ENCODE results near the gene DHX35.

Gene DHX35, protein sequence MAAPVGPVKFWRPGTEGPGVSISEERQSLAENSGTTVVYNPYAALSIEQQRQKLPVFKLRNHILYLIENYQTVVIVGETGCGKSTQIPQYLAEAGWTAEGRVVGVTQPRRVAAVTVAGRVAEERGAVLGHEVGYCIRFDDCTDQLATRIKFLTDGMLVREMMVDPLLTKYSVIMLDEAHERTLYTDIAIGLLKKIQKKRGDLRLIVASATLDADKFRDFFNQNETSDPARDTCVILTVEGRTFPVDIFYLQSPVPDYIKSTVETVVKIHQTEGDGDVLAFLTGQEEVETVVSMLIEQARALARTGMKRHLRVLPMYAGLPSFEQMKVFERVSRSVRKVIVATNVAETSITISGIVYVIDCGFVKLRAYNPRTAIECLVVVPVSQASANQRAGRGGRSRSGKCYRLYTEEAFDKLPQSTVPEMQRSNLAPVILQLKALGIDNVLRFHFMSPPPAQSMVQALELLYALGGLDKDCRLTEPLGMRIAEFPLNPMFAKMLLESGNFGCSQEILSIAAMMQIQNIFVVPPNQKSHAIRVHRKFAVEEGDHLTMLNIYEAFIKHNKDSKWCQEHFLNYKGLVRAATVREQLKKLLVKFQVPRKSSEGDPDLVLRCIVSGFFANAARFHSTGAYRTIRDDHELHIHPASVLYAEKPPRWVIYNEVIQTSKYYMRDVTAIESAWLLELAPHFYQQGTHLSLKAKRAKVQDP

GRCh38 chr20:38962044-38962927 is at the start of gene DHX35:
TSS of gene DHX35 (plus strand) at chr20:38962344. CDS start at chr20:38962368, 24 bp downstream.
- DNase-seq: peak; percentile 99

DNA sequence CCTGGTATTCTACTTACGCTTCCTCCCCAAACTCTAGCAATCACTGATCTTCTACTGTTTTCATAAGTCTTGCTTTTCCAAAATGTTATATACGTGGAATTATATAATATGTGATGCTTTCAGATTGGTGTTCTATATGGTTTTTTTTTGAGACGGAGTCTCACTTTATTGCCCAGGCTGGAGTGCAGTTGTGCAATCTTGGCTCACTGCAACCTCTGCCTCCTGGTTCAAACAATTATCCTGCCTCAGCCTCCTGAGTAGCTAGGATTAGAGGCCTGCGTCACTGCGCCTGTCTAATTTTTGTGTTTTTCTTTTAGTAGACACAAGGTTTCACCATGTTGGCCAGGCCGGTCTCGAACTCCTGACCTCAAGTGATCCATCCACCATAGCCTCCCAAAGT is 46.8 kb upstream of the DHX35 start:
- no peak for DNase-seq

DNA sequence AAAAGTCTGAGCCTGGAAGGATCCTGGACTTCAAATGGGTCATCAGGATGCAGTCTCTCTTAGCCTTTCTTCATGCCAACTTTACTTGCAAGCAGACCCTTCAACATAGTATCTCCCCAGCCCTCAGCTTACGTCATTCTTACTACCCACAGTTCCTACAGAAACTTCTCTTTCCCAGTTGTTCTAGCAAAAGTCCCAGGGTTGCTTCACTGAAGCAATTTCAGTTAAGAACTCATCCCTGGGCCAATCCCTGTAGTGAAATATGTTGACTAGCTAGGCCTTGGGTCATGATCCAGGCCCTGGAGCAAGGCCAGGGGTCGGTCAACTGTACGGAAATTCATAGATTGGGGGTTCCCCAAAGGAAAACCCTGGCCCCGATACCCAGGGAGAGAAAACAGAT is 44.5 kb upstream of the DHX35 start:
- DNase-seq: no peak

DNA sequence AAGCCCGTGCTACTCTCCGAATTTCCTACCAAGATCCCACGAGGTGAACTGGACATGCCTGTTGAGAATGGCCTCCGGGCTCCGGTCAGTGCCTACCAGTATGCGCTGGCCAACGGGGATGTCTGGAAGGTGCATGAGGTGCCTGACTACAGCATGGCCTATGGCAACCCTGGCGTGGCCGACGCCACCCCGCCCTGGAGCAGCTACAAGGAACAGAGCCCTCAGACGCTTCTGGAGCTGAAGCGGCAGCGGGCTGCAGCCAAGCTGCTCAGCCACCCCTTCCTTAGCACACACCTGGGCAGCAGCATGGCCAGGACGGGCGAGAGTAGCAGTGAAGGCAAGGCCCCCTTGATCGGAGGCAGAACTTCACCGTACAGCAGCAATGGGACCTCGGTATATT is 44.0 kb upstream of the DHX35 start:
- DNase-seq: no peak

DNA sequence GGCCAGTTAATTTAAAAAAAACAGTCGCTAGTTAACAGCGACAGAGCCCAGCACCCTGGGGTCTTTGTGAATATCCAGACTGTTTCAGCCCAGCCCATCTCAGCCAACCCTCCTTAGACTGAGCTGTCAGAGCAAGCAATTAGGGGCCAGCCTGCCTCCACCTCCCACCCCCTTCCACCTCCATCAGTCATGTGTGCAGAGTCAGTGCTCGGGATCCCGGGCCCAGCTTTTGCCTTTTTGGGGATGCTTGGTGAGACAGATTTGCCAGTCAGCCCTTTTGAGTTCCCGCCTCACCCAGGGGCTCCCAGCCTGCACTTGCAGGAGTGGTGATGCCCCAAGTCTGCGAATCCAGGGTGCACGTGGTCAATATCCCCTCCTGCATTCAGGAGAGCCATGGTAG is 42.5 kb upstream of the DHX35 start:
- no peak for DNase-seq

GRCh38 chr20:38920411-38920810 is 41.7 kb upstream of the DHX35 start:
- DNase-seq: no peak

GRCh38 chr20:38920851-38921250 is 41.3 kb upstream of the DHX35 start:
- no peak for DNase-seq

DNA sequence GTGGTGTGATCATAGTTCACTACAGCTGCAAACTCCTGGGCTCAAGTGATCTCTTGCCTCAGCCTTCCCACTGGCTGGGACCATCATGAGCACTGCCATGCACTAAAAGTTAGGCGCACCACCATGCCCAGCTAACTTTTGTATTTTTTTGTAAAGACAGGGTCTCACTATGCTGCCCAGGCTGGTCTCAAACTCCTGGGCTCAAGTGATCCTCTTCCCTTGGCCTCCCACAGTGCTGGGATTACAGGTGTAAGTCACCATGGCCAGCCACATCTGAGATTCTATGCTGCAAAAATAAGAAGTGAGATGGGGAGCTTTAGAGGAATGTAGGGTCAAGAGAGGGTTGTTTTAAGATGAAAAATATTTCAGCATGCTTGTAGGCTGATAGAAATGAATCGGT is 37.4 kb upstream of the DHX35 start:
- no peak for DNase-seq

DNA sequence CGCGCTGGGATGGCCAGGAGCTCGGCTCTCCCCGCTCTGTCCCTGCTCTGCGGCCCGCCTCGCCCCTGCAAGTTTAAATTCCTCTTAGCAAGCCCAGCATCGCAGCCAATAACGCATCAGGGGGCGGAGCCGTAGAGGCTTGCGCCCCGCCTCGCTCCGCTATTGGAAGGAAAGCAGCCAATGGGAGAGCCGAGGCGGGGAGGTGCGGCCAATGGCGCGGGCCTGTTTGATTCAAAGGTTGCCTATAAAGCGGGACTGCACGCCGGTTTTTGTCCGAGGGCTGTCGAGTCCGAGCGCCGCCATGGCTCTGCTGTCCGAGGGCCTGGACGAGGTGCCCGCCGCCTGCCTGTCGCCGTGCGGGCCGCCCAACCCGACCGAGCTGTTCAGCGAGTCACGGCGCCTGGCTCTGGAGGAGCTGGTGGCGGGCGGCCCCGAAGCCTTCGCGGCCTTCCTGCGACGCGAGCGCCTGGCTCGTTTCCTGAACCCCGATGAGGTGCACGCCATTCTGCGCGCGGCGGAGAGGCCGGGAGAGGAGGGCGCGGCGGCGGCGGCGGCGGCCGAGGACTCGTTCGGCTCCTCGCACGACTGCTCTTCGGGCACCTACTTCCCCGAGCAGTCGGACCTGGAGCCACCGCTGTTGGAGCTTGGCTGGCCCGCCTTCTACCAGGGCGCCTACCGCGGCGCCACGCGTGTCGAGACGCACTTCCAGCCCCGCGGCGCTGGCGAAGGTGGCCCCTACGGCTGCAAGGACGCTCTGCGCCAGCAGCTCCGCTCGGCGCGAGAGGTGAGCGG is 35.8 kb upstream of the DHX35 start, which contains the start of gene FAM83D:
Gene FAM83D, plus strand, starts transcription at position 276 of the 792 bp plus-strand sequence. Its CDS starts 26 bp downstream, at position 302.
- peak; percentile 91 for DNase-seq

DNA sequence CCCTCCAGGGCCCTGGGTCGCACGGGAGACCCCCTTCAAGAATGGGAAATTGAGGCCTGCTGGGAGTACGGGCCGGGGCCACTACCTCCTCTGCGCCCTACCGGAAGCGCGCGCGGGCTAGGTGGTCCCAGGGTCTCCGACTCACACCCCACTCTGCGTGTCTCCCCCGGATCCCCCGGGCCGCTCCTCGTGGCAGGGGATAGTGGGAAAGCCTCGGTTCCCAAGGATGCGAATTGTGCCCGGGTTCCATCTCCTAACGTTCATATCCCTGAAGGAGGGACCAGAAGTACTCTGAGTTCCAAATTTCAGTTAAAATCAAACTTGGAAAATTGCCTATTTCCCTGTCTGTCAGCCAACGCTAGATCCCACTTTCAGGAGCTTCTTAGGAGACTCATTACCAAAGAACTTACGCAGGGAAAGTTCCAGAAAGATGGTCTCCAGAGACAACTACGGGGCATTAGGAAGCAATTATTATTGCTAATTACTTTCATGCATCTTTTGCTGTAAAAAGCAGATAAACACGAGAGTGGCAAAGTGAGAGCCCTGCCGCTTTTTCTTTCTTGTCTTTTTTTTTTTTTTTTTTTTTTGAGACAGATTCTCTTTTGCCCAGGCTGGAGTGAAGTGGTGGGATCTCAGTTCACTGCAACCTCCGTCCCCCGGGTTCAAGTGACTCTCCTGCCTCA is 35.1 kb upstream of the DHX35 start:
- DNase-seq: no peak

- no peak for DNase-seq
Measured at GRCh38 chr20:38927902-38928578, 34.1 kb upstream of the DHX35 start.

DNA sequence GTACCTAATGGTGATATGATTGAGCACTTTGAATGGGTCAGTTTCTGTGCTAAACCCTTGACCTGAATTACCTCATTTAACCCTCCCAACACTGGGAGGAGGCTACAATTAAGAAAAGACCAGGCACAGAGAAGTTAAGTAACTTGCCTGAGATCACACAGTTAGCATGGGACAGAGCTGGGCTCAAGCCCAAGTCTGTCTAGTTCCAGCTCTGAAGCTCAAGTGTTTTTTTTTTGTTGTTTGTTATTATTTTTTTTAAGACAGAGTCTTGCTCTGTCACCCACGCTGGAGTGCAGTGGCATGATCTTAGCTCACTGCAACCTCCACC is 31.9 kb upstream of the DHX35 start:
- DNase-seq: no peak

GRCh38 chr20:38931984-38932383 is 30.2 kb upstream of the DHX35 start:
- no peak for DNase-seq

GRCh38 chr20:38932457-38933120 is 29.6 kb upstream of the DHX35 start:
- DNase-seq: no peak

DNA sequence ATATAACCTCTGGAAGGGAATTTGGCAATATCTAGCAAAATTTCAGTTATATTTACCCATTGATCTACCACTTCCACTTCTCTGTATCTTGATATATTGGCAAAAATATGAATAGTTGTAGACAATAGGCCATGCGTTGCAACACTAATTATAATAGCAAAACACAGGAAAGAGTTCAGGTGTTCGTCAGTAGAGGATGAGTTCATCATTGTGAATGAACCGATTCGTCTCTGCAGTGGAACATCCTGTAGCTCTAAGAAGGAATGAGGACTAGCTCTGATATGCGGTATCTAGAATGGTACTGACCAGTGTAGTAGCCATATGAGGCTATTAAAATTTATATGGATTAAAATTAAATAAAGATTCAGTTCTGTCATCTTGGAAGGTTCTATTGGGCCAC is 27.6 kb upstream of the DHX35 start:
- DNase-seq: no peak

GRCh38 chr20:38935285-38935684 is 26.9 kb upstream of the DHX35 start:
- DNase-seq: no peak

GRCh38 chr20:38935967-38936407 is 26.2 kb upstream of the DHX35 start:
- no peak for DNase-seq

- no peak for DNase-seq
Measured at GRCh38 chr20:38937000-38937399, 25.1 kb upstream of the DHX35 start.

DNA sequence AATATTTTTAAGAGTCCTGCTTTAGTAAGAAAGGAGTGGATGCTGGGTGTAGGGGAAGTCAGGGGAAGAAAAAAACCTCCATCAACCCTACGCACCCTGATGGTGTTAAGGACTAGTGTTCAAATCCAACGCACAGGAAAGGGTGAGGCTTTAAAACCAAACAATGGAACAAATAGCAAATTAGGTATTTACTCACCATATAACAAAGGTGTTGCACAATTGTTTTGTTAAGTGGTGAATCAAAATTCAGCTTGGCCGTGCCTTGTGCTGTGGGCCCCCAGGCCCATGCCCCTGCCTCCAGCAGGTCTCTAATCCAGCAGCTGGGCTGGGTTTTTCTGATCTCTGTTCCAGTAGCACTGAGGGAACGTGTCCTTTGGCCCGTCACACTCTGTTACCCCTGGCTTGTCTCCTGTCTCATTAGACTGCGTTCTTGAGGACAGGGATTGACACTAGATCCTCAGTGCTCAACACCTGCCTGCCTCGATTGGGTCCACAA is 24.1 kb upstream of the DHX35 start:
- DNase-seq: no peak

DNA sequence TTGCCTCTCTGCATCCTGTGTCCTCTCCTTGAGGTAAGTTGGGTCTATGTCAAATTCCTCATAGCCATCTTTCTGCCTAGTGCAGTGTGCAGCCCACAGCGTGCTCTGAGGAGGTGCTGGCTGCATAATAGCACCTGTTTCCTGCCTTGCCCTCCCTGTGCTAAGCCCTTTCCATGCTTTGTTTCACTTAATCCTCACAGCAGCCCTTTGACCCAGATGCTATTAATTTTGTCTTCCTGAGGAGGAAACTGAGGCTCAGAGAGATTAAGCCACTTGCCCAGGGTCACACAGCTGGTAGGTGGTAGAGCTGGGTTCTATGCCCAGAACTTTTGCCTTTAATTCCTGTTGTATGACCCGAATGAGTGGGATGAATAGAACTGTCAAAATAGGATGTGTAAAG is 22.5 kb upstream of the DHX35 start:
- no peak for DNase-seq

GRCh38 chr20:38940644-38941043 is 21.5 kb upstream of the DHX35 start:
- DNase-seq: no peak
